WERI-Rb-1 (cell line): ENCODE data around the gene PLXNB2.

ENCODE experiments used
- DNase-seq: peaks from one replicate; pipeline ENCODE4 v3.0.0-alpha.2; 2020
- H3K27ac ChIP-seq: fragments of 250-450 bp; sonication (Bioruptor Pico); 2 replicates; pipeline ENCODE4 v1.5.1; 2020; ENCODE audit warnings: mild to moderate bottlenecking, moderate library complexity
- H3K27me3 ChIP-seq: fragments of 250-450 bp; sonication (Bioruptor Pico); 2 replicates; pipeline ENCODE4 v1.5.1; 2021; ENCODE audit warnings: mild to moderate bottlenecking, low read depth, moderate library complexity; ENCODE audit not compliant: insufficient read depth, severe bottlenecking
- H3K36me3 ChIP-seq: fragments of 250-450 bp; sonication (Bioruptor Pico); 2 replicates; pipeline ENCODE4 v1.5.1; 2020; ENCODE audit warnings: mild to moderate bottlenecking, moderate library complexity
- H3K4me3 ChIP-seq: 2 replicates; pipeline ENCODE4 v1.5.1; 2011; ENCODE audit warnings: low read depth, mild to moderate bottlenecking, control low read depth, low read length
- H3K9me3 ChIP-seq: fragments of 250-450 bp; sonication (Bioruptor Pico); 2 replicates; pipeline ENCODE4 v1.5.1; 2021; ENCODE audit warnings: mild to moderate bottlenecking, moderate library complexity; ENCODE audit not compliant: severe bottlenecking
- TF ChIP-seq, protein P1 (sequence below): IDR thresholded peaks from 2 replicates; pipeline ENCODE4 v1.5.1; 2011; ENCODE audit warnings: low read depth, mild to moderate bottlenecking, control low read depth, inconsistent platforms, low read length

Gene PLXNB2

DNA sequence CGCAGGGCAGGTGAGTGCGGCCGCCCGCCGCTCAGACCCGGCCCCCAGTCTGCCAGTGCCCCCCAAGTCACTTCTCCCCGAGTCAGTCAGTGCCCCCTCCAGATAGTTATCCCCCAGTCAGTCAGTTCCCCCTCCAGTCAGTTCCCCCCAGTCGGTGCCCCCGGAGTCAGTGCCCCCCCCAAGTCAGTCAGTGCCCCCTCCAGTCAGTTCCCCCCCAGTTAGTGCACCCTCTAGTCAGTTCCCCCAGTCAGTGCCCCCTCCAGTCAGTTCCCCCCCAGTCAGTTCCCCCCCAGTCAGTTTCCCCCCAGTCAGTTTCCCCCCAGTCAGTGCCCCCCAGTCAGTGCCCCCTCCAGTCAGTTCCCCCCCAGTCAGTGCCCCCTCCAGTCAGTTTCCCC lies 36.1 kb upstream of the PLXNB2 start:
- H3K27ac ChIP-seq = peak overlapping the region; percentile 91
- peaks cover 4% of the 10 kb centered on the region for H3K36me3 ChIP-seq
- H3K9me3 ChIP-seq = no peaks in the 10 kb centered on the region
- H3K27me3 ChIP-seq = no peaks in the 10 kb centered on the region
- TF ChIP-seq, protein P1, sequence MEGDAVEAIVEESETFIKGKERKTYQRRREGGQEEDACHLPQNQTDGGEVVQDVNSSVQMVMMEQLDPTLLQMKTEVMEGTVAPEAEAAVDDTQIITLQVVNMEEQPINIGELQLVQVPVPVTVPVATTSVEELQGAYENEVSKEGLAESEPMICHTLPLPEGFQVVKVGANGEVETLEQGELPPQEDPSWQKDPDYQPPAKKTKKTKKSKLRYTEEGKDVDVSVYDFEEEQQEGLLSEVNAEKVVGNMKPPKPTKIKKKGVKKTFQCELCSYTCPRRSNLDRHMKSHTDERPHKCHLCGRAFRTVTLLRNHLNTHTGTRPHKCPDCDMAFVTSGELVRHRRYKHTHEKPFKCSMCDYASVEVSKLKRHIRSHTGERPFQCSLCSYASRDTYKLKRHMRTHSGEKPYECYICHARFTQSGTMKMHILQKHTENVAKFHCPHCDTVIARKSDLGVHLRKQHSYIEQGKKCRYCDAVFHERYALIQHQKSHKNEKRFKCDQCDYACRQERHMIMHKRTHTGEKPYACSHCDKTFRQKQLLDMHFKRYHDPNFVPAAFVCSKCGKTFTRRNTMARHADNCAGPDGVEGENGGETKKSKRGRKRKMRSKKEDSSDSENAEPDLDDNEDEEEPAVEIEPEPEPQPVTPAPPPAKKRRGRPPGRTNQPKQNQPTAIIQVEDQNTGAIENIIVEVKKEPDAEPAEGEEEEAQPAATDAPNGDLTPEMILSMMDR = no peak
- peak overlapping the region; percentile 61 for H3K4me3 ChIP-seq
- DNase-seq = no peak

GRCh38 chr22:50342651-50343540 lies 35.5 kb upstream of the PLXNB2 start, which contains the start of gene PPP6R2:
TSS of gene PPP6R2 (plus strand) at chr22:50343327. CDS start at chr22:50393909, 50,582 bp downstream.
- peak within 1 kb of the TSS; percentile 74 for H3K4me3 ChIP-seq
- H3K9me3 ChIP-seq = no peaks in the 10 kb centered on the region
- TF ChIP-seq, protein P1 = no peak
- peak within 1 kb of the TSS; percentile 91 for H3K27ac ChIP-seq
- peak; percentile 71 for DNase-seq
- H3K27me3 ChIP-seq = no peaks in the 10 kb centered on the region
- H3K36me3 ChIP-seq = peaks cover 4% of the 10 kb centered on the region

GRCh38 chr22:50341977-50342650 lies 34.7 kb upstream of the PLXNB2 start:
- DNase-seq = peak; percentile 93
- TF ChIP-seq, protein P1 = peak; percentile 89
- peaks cover 4% of the 10 kb centered on the region for H3K36me3 ChIP-seq
- peak overlapping the region; percentile 91 for H3K27ac ChIP-seq
- no peaks in the 10 kb centered on the region for H3K9me3 ChIP-seq
- H3K27me3 ChIP-seq = no peaks in the 10 kb centered on the region
- H3K4me3 ChIP-seq = peak overlapping the region; percentile 74

GRCh38 chr22:50339945-50340879 lies 32.8 kb upstream of the PLXNB2 start:
- TF ChIP-seq, protein P1 = no peak
- Histone ChIP-seq H3K4me3 (no peak overlapping the region), H3K27ac (no peak overlapping the region), H3K27me3 (no peaks in the 10 kb centered on the region), H3K36me3 (no peaks in the 10 kb centered on the region), H3K9me3 (no peaks in the 10 kb centered on the region)
- DNase-seq = peak; percentile 36

- Histone ChIP-seq H3K27ac (no peak overlapping the region), H3K9me3 (no peaks in the 10 kb centered on the region), H3K4me3 (no peak overlapping the region), H3K27me3 (no peaks in the 10 kb centered on the region), H3K36me3 (no peaks in the 10 kb centered on the region)
- DNase-seq = no peak
- TF ChIP-seq, protein P1 = no peak
Measured at GRCh38 chr22:50338860-50339462, 31.5 kb upstream of the PLXNB2 start.
